SK-N-SH treated with all-trans-retinoic acid at 6 μM for 48 hours (cell line): ENCODE data around the gene FBLN2.

Experiments used
- ATAC-seq: fragments of 200-7000 bp; cut with Tn5 transposase; 3 replicates; pipeline ENCODE4 v1.9.1; 2020; ENCODE audit warnings: mild to moderate bottlenecking, moderate library complexity
- ARNTL ChIP-seq: fragments of 450-650 bp; formaldehyde crosslinking; IDR thresholded peaks from 2 replicates; pipeline ENCODE4 v1.5.0; 2020; ENCODE audit warnings: low read depth, mild to moderate bottlenecking, moderate library complexity, borderline replicate concordance
- BACH2 ChIP-seq: fragments of 250-450 bp; sonication (Bioruptor Pico); IDR thresholded peaks from 2 replicates; pipeline ENCODE4 v1.9.0; 2021; ENCODE audit warnings: mild to moderate bottlenecking, borderline replicate concordance
- CSDC2 ChIP-seq: fragments of 250-450 bp; sonication (Bioruptor Pico); IDR thresholded peaks from 2 replicates; pipeline ENCODE4 v1.5.0; 2020; ENCODE audit warnings: mild to moderate bottlenecking, moderate library complexity
- ESRRG ChIP-seq: fragments of 250-450 bp; sonication (Bioruptor Pico); IDR thresholded peaks from 2 replicates; pipeline ENCODE4 v1.6.1; 2021; ENCODE audit warnings: mild to moderate bottlenecking
- GLIS3 ChIP-seq: fragments of 250-450 bp; sonication (Bioruptor Pico); IDR thresholded peaks from 2 replicates; pipeline ENCODE4 v1.5.0; 2020; ENCODE audit warnings: mild to moderate bottlenecking, moderate library complexity
- ISL1 ChIP-seq: fragments of 250-450 bp; sonication (Bioruptor Pico); IDR thresholded peaks from 2 replicates; pipeline ENCODE4 v2.1.2; 2022; ENCODE audit warnings: mild to moderate bottlenecking, moderate library complexity
- RARB ChIP-seq: fragments of 250-450 bp; sonication (Bioruptor Pico); IDR thresholded peaks from 2 replicates; pipeline ENCODE4 v1.8.0; 2021; ENCODE audit warnings: mild to moderate bottlenecking, moderate library complexity
- SNAI2 ChIP-seq: fragments of 250-450 bp; sonication (Bioruptor Pico); IDR thresholded peaks from 2 replicates; pipeline ENCODE4 v1.5.0; 2020; ENCODE audit warnings: mild to moderate bottlenecking, moderate library complexity
- TCF4 ChIP-seq: fragments of 250-450 bp; sonication (Bioruptor Pico); IDR thresholded peaks from 2 replicates; pipeline ENCODE4 v1.8.0; 2021; ENCODE audit warnings: mild to moderate bottlenecking, moderate library complexity, borderline replicate concordance
- TOX ChIP-seq: fragments of 250-450 bp; sonication (Bioruptor Pico); IDR thresholded peaks from 2 replicates; pipeline ENCODE4 v1.8.0; 2021; ENCODE audit warnings: mild to moderate bottlenecking, moderate library complexity, borderline replicate concordance
- ZC3H10 ChIP-seq: fragments of 250-450 bp; sonication (Bioruptor Pico); IDR thresholded peaks from 2 replicates; pipeline ENCODE4 v1.5.1; 2021; ENCODE audit warnings: mild to moderate bottlenecking, moderate library complexity
- ZFP3 ChIP-seq: fragments of 250-450 bp; sonication (Bioruptor Pico); IDR thresholded peaks from 2 replicates; pipeline ENCODE4 v1.5.0; 2020; ENCODE audit warnings: mild to moderate bottlenecking, moderate library complexity
- ZFP30 ChIP-seq: fragments of 450-650 bp; formaldehyde crosslinking; IDR thresholded peaks from 2 replicates; pipeline ENCODE4 v1.5.0; 2022; ENCODE audit warnings: mild to moderate bottlenecking, moderate library complexity
- ZNF565 ChIP-seq: fragments of 450-650 bp; formaldehyde crosslinking; conservative IDR thresholded peaks from 2 replicates; pipeline ENCODE4 v1.5.0; 2020; ENCODE audit warnings: low read depth, mild to moderate bottlenecking, moderate library complexity
- ZNF70 ChIP-seq: fragments of 450-650 bp; formaldehyde crosslinking; IDR thresholded peaks from 2 replicates; pipeline ENCODE4 v1.5.0; 2020; ENCODE audit warnings: mild to moderate bottlenecking, moderate library complexity
- ZNF8 ChIP-seq: fragments of 450-650 bp; formaldehyde crosslinking; IDR thresholded peaks from 2 replicates; pipeline ENCODE4 v1.5.0; 2020; ENCODE audit warnings: mild to moderate bottlenecking, moderate library complexity
- TF ChIP-seq, protein P1 (sequence below): fragments of 250-450 bp; sonication (Bioruptor Pico); IDR thresholded peaks from 2 replicates; pipeline ENCODE4 v1.5.1; 2020; ENCODE audit warnings: low read depth, mild to moderate bottlenecking, moderate library complexity
- TF ChIP-seq, protein P2 (sequence below): fragments of 250-450 bp; sonication (Bioruptor Pico); IDR thresholded peaks from 2 replicates; pipeline ENCODE4 v1.5.0; 2020; ENCODE audit warnings: mild to moderate bottlenecking, moderate library complexity
- TF ChIP-seq, protein P3 (sequence below): fragments of 250-450 bp; sonication (Bioruptor Pico); IDR thresholded peaks from 2 replicates; pipeline ENCODE4 v1.5.1; 2021; ENCODE audit warnings: mild to moderate bottlenecking, moderate library complexity
- TF ChIP-seq, protein P4 (sequence below): fragments of 250-450 bp; sonication (Bioruptor Pico); IDR thresholded peaks from 2 replicates; pipeline ENCODE4 v1.8.0; 2020; ENCODE audit warnings: mild to moderate bottlenecking, moderate library complexity, borderline replicate concordance

The FBLN2 gene

DNA sequence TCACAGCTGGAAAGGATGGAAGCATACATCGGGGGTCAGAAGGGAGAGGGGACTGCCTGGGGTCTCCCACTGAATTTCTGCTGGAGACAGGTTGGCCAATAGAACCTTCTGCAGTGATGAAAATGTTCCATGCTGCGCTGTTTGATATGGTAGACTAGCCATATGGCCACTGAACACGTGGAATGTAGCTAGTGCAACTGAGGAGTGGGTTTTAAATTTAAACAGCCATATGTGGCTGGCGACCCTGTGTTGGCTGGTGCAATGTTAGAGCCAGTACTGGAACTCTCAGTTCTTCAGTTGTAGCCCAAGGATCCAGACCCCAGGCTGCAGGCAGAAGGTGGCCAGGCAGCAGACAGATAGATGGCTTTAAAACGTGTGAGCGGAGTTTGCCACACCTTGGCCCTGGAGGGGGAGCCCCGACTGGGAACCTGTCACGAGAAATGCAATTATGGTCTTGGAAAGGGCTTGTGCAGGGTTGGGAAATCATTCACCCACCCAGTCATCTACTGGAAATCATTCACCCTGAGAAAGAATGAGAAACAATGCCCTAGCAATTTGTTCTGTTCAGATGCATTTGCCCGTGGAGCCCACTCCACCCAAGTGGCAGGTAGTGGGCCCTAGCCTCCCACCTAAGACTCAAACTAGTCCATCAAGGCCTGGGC lies 127.6 kb downstream of the FBLN2 start:
- no peak for ATAC-seq
- TF ChIP-seq TOX (CRISPR knock-in tag) (no peak), ESRRG (CRISPR knock-in tag) (no peak)

DNA sequence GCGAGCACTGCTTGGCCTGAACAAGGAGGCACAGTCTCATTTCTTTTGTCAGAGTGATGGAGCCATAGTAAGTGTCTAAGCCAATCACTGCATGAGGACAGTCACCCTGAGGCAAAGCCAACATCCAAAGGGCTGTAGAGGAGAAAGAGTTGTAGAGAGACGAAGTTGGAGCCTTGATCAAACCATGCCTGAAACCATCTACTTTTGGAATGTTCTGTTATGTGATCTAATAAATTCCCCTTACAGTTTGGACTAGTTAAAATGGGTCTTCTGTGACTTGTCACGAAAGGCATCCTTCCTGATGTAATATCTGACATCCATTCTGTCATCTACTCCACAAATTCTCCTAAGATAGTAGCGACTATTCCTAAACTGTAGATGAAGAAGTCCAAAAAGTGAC lies 128.3 kb downstream of the FBLN2 start:
- no peak for ATAC-seq
- TF ChIP-seq, protein P1, sequence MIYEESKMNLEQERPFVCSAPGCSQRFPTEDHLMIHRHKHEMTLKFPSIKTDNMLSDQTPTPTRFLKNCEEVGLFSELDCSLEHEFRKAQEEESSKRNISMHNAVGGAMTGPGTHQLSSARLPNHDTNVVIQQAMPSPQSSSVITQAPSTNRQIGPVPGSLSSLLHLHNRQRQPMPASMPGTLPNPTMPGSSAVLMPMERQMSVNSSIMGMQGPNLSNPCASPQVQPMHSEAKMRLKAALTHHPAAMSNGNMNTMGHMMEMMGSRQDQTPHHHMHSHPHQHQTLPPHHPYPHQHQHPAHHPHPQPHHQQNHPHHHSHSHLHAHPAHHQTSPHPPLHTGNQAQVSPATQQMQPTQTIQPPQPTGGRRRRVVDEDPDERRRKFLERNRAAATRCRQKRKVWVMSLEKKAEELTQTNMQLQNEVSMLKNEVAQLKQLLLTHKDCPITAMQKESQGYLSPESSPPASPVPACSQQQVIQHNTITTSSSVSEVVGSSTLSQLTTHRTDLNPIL (CRISPR knock-in tag), result no peak
- TF ChIP-seq ZNF565 (CRISPR knock-in tag) (no peak), ZNF70 (CRISPR knock-in tag) (no peak), ZNF8 (CRISPR knock-in tag) (no peak), BACH2 (CRISPR knock-in tag) (no peak), GLIS3 (CRISPR knock-in tag) (no peak), ESRRG (CRISPR knock-in tag) (no peak)
- TF ChIP-seq, protein P2, sequence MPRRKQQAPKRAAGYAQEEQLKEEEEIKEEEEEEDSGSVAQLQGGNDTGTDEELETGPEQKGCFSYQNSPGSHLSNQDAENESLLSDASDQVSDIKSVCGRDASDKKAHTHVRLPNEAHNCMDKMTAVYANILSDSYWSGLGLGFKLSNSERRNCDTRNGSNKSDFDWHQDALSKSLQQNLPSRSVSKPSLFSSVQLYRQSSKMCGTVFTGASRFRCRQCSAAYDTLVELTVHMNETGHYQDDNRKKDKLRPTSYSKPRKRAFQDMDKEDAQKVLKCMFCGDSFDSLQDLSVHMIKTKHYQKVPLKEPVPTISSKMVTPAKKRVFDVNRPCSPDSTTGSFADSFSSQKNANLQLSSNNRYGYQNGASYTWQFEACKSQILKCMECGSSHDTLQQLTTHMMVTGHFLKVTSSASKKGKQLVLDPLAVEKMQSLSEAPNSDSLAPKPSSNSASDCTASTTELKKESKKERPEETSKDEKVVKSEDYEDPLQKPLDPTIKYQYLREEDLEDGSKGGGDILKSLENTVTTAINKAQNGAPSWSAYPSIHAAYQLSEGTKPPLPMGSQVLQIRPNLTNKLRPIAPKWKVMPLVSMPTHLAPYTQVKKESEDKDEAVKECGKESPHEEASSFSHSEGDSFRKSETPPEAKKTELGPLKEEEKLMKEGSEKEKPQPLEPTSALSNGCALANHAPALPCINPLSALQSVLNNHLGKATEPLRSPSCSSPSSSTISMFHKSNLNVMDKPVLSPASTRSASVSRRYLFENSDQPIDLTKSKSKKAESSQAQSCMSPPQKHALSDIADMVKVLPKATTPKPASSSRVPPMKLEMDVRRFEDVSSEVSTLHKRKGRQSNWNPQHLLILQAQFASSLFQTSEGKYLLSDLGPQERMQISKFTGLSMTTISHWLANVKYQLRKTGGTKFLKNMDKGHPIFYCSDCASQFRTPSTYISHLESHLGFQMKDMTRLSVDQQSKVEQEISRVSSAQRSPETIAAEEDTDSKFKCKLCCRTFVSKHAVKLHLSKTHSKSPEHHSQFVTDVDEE (CRISPR knock-in tag), result no peak
- TF ChIP-seq, protein P3, sequence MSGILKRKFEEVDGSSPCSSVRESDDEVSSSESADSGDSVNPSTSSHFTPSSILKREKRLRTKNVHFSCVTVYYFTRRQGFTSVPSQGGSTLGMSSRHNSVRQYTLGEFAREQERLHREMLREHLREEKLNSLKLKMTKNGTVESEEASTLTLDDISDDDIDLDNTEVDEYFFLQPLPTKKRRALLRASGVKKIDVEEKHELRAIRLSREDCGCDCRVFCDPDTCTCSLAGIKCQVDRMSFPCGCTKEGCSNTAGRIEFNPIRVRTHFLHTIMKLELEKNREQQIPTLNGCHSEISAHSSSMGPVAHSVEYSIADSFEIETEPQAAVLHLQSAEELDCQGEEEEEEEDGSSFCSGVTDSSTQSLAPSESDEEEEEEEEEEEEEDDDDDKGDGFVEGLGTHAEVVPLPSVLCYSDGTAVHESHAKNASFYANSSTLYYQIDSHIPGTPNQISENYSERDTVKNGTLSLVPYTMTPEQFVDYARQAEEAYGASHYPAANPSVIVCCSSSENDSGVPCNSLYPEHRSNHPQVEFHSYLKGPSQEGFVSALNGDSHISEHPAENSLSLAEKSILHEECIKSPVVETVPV (CRISPR knock-in tag), result no peak

DNA sequence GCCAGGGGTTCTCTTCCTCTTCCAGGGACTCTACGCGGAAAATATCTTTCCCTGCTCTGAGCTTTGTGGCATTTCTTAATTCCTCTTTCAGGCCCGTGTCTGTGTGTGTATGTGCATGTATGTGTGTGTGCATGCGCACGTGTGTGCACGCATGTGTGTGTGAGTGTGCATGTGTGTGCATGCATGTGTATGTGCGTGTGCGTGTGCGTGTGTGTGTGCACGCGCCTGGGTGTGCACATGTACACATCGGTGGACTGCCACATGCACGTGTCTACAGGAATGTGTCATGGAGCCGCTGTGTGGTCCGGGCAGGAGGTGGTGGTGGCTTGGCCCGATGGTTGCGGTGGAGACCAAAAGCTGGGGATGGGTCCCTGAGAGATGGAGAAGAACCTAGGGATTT lies 133.0 kb downstream of the FBLN2 start:
- no peak for ATAC-seq
- TF ChIP-seq, protein P4, sequence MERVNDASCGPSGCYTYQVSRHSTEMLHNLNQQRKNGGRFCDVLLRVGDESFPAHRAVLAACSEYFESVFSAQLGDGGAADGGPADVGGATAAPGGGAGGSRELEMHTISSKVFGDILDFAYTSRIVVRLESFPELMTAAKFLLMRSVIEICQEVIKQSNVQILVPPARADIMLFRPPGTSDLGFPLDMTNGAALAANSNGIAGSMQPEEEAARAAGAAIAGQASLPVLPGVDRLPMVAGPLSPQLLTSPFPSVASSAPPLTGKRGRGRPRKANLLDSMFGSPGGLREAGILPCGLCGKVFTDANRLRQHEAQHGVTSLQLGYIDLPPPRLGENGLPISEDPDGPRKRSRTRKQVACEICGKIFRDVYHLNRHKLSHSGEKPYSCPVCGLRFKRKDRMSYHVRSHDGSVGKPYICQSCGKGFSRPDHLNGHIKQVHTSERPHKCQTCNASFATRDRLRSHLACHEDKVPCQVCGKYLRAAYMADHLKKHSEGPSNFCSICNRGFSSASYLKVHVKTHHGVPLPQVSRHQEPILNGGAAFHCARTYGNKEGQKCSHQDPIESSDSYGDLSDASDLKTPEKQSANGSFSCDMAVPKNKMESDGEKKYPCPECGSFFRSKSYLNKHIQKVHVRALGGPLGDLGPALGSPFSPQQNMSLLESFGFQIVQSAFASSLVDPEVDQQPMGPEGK (CRISPR knock-in tag), result no peak
- TF ChIP-seq ARNTL (CRISPR knock-in tag) (no peak), ESRRG (CRISPR knock-in tag) (no peak), RARB (no peak), ISL1 (CRISPR knock-in tag) (no peak), SNAI2 (CRISPR knock-in tag) (no peak), ZFP3 (CRISPR knock-in tag) (no peak), TCF4 (CRISPR knock-in tag) (no peak), ZNF70 (CRISPR knock-in tag) (no peak)
- TF ChIP-seq, protein P1 (CRISPR knock-in tag), result no peak

DNA sequence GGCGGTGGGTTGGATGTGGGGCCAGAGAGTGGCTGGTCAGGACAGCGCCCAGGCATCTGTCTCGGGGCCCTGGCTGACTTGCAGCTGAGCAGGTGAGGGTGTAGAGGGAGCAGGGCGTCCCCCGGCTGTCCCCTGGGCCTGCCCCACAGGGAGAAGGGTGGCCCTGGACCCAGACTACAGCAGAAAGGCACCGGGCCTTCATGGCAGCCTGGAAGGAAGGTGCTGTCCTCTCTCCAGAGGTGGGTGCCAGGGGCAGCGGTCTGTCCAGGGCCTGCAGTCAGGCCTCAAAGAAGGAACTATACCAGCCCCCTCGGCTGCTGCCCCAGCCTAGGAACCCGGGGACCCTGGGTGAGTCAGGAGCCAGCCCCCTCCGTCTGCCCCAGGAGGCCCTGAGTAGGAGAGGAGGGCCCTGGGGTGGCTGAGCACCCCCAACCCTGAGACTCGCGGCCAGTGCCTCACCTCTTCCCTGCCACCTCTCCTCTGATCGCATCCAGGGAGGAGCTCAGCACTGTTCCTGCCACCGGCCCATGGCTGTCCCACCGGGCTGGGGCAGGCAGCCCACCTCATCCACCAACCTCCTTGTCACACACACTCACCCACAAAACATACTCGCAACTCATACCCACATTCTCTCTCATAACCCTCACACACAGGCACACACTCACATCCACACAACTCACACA lies 133.5 kb downstream of the FBLN2 start:
- ATAC-seq, result no peak
- TF ChIP-seq GLIS3 (CRISPR knock-in tag) (no peak), CSDC2 (CRISPR knock-in tag) (no peak), ZFP30 (CRISPR knock-in tag) (no peak), TCF4 (CRISPR knock-in tag) (no peak), ISL1 (CRISPR knock-in tag) (no peak), BACH2 (CRISPR knock-in tag) (no peak), SNAI2 (CRISPR knock-in tag) (no peak), ARNTL (CRISPR knock-in tag) (no peak), ZC3H10 (CRISPR knock-in tag) (no peak), ZNF70 (CRISPR knock-in tag) (no peak)
- TF ChIP-seq, protein P2 (CRISPR knock-in tag), result no peak
- TF ChIP-seq, protein P1 (CRISPR knock-in tag), result no peak
